Stimulated activated naive B cell treated with anti-CD40 and anti-IgM and Interleukin-4, amounts not matched to agents 10 μg/mL and 1 μg/mL and 100 μg/mL, for 72 hours (primary cell): ENCODE data around the gene SLC7A9.
"Not testable (repeated sequence)": the region's sequence is repeated elsewhere in the genome, so short reads cannot be mapped to it uniquely, and the experiment has no call there.

Experiments used
- ATAC-seq, 2 donors: fragments of 150-1000 bp; cut with Tn5 transposase; replicated peaks; 2 replicates each; pipeline ENCODE4 v1.10.0; 2021; ENCODE audit warnings: moderate library complexity in 1 of 2
- DNase-seq: peaks from one replicate; pipeline ENCODE4 v3.0.0; 2021
- H3K27ac Mint-ChIP-seq: one replicate; pipeline ENCODE4 v1.8.0; 2022; ENCODE audit warnings: mild to moderate bottlenecking, mixed read lengths
- H3K27me3 Mint-ChIP-seq, 2 donors: one replicate each; pipeline ENCODE4 v1.8.0; 2022; ENCODE audit warnings: mixed read lengths in 2 of 2
- H3K36me3 Mint-ChIP-seq, 2 donors: one replicate each; pipeline ENCODE4 v1.8.0; 2022; ENCODE audit warnings: mixed read lengths in 2 of 2, mild to moderate bottlenecking in 1 of 2
- H3K4me1 Mint-ChIP-seq, 2 donors: one replicate each; pipeline ENCODE4 v1.8.0; 2022; ENCODE audit warnings: mixed read lengths in 2 of 2, mild to moderate bottlenecking in 1 of 2
- H3K4me3 Mint-ChIP-seq, 2 donors: one replicate each; pipeline ENCODE4 v1.8.0; 2022; ENCODE audit warnings: mild to moderate bottlenecking in 2 of 2, mixed read lengths in 2 of 2, moderate library complexity in 1 of 2
- H3K9me3 Mint-ChIP-seq, 2 donors: one replicate each; pipeline ENCODE4 v1.8.0; 2022; ENCODE audit warnings: mixed read lengths in 2 of 2, mild to moderate bottlenecking in 1 of 2

SLC7A9 gene

GRCh38 chr19:32876919-32877285 lies 7.3 kb upstream of the SLC7A9 start:
- DNase-seq: no peak
- no peaks in the 10 kb centered on the region for H3K4me1 Mint-ChIP-seq
- no peak for ATAC-seq
- H3K27ac Mint-ChIP-seq: no peak overlapping the region
- no peaks in the 10 kb centered on the region for H3K9me3 Mint-ChIP-seq
- no peaks in the 10 kb centered on the region for H3K27me3 Mint-ChIP-seq
- no peak overlapping the region for H3K4me3 Mint-ChIP-seq
- peaks cover 9 to 34% of the 10 kb centered on the region in 2 donors for H3K36me3 Mint-ChIP-seq

- peaks cover 9 to 34% of the 10 kb centered on the region in 2 donors for H3K36me3 Mint-ChIP-seq
- no peaks in the 10 kb centered on the region for H3K9me3 Mint-ChIP-seq
- no peaks in the 10 kb centered on the region for H3K27me3 Mint-ChIP-seq
- H3K4me1 Mint-ChIP-seq: no peaks in the 10 kb centered on the region
- no peak overlapping the region for H3K4me3 Mint-ChIP-seq
- ATAC-seq (no peak), DNase-seq (no peak)
- no peak overlapping the region for H3K27ac Mint-ChIP-seq
Observed at GRCh38 chr19:32876236-32876918, 6.8 kb upstream of the SLC7A9 start.

GRCh38 chr19:32875428-32875827 lies 5.9 kb upstream of the SLC7A9 start:
- no peak for DNase-seq
- Mint-ChIP-seq H3K36me3 (peaks cover 9 to 30% of the 10 kb centered on the region in 2 donors), H3K27me3 (no peaks in the 10 kb centered on the region), H3K27ac (no peak overlapping the region), H3K4me1 (no peaks in the 10 kb centered on the region), H3K4me3 (no peak overlapping the region), H3K9me3 (no peaks in the 10 kb centered on the region)
- no peak for ATAC-seq

GRCh38 chr19:32874605-32875004 lies 5.0 kb upstream of the SLC7A9 start:
- no peak for DNase-seq
- Mint-ChIP-seq H3K4me3 (no peak overlapping the region), H3K9me3 (no peaks in the 10 kb centered on the region), H3K36me3 (peaks cover 9 to 26% of the 10 kb centered on the region in 2 donors), H3K27ac (no peak overlapping the region), H3K4me1 (no peaks in the 10 kb centered on the region), H3K27me3 (no peaks in the 10 kb centered on the region)
- no peak for ATAC-seq

GRCh38 chr19:32873247-32873959 lies 3.8 kb upstream of the SLC7A9 start:
- no peak overlapping the region for H3K4me3 Mint-ChIP-seq
- no peaks in the 10 kb centered on the region for H3K4me1 Mint-ChIP-seq
- no peaks in the 10 kb centered on the region for H3K27me3 Mint-ChIP-seq
- peaks cover 4 to 17% of the 10 kb centered on the region in 2 donors for H3K36me3 Mint-ChIP-seq
- H3K9me3 Mint-ChIP-seq: no peaks in the 10 kb centered on the region
- no peak for DNase-seq
- ATAC-seq: no peak
- no peak overlapping the region for H3K27ac Mint-ChIP-seq

GRCh38 chr19:32872391-32872790 lies 2.8 kb upstream of the SLC7A9 start:
- Mint-ChIP-seq H3K36me3 (peaks cover 0 to 10% of the 10 kb centered on the region in 2 donors), H3K9me3 (no peaks in the 10 kb centered on the region), H3K4me3 (no peak overlapping the region), H3K4me1 (no peaks in the 10 kb centered on the region), H3K27me3 (no peaks in the 10 kb centered on the region), H3K27ac (no peak overlapping the region)
- no peak for DNase-seq
- ATAC-seq: no peak

GRCh38 chr19:32870981-32871451 lies 1.4 kb upstream of the SLC7A9 start:
- no peak overlapping the region for H3K27ac Mint-ChIP-seq
- H3K36me3 Mint-ChIP-seq: no peaks in the 10 kb centered on the region
- H3K4me3 Mint-ChIP-seq: no peak overlapping the region
- no peaks in the 10 kb centered on the region for H3K4me1 Mint-ChIP-seq
- DNase-seq (no peak), ATAC-seq (no peak)
- H3K27me3 Mint-ChIP-seq: peaks cover 0 to 5% of the 10 kb centered on the region in 2 donors
- H3K9me3 Mint-ChIP-seq: no peaks in the 10 kb centered on the region

- ATAC-seq (no peak), DNase-seq (no peak)
- Mint-ChIP-seq H3K4me1 (no peaks in the 10 kb centered on the region), H3K27me3 (peaks cover 0 to 5% of the 10 kb centered on the region in 2 donors), H3K27ac (no peak overlapping the region), H3K9me3 (no peaks in the 10 kb centered on the region), H3K36me3 (no peaks in the 10 kb centered on the region), H3K4me3 (no peak overlapping the region)
Observed at GRCh38 chr19:32869966-32870573, 503 bp upstream of the SLC7A9 start.

GRCh38 chr19:32868206-32868950 lies 1.2 kb downstream of the SLC7A9 start:
- H3K4me3 Mint-ChIP-seq: no peak overlapping the region
- no peaks in the 10 kb centered on the region for H3K4me1 Mint-ChIP-seq
- peaks cover 0 to 5% of the 10 kb centered on the region in 2 donors for H3K27me3 Mint-ChIP-seq
- H3K9me3 Mint-ChIP-seq: no peaks in the 10 kb centered on the region
- ATAC-seq: no peak
- no peaks in the 10 kb centered on the region for H3K36me3 Mint-ChIP-seq
- no peak overlapping the region for H3K27ac Mint-ChIP-seq
- no peak for DNase-seq

GRCh38 chr19:32867436-32867835 lies 2.1 kb downstream of the SLC7A9 start:
- not testable (repeated sequence) for H3K27ac Mint-ChIP-seq, H3K4me3 Mint-ChIP-seq, ATAC-seq, H3K9me3 Mint-ChIP-seq, DNase-seq, H3K36me3 Mint-ChIP-seq, H3K27me3 Mint-ChIP-seq, H3K4me1 Mint-ChIP-seq

GRCh38 chr19:32866564-32867265 lies 2.9 kb downstream of the SLC7A9 start:
- H3K4me1 Mint-ChIP-seq: no peaks in the 10 kb centered on the region
- ATAC-seq (no peak), DNase-seq (no peak)
- H3K36me3 Mint-ChIP-seq: no peaks in the 10 kb centered on the region
- H3K27me3 Mint-ChIP-seq: peaks cover 0 to 5% of the 10 kb centered on the region in 2 donors
- H3K27ac Mint-ChIP-seq: no peak overlapping the region
- H3K9me3 Mint-ChIP-seq: no peaks in the 10 kb centered on the region
- no peak overlapping the region for H3K4me3 Mint-ChIP-seq

GRCh38 chr19:32866061-32866460 lies 3.5 kb downstream of the SLC7A9 start:
- Mint-ChIP-seq H3K9me3 (no peaks in the 10 kb centered on the region), H3K27me3 (peaks cover 0 to 5% of the 10 kb centered on the region in 2 donors), H3K4me3 (no peak overlapping the region), H3K36me3 (no peaks in the 10 kb centered on the region), H3K27ac (no peak overlapping the region), H3K4me1 (no peaks in the 10 kb centered on the region)
- ATAC-seq (no peak), DNase-seq (no peak)

- H3K4me1 Mint-ChIP-seq: no peaks in the 10 kb centered on the region
- no peak overlapping the region for H3K27ac Mint-ChIP-seq
- H3K4me3 Mint-ChIP-seq: no peak overlapping the region
- DNase-seq (no peak), ATAC-seq (no peak)
- no peaks in the 10 kb centered on the region for H3K9me3 Mint-ChIP-seq
- H3K36me3 Mint-ChIP-seq: no peaks in the 10 kb centered on the region
- H3K27me3 Mint-ChIP-seq: peaks cover 0 to 5% of the 10 kb centered on the region in 2 donors
Observed at GRCh38 chr19:32865326-32865725, 4.2 kb downstream of the SLC7A9 start.
